Activated naive CD4-positive, alpha-beta T cell (primary cell): ENCODE results near the gene ZNF236.
"Not testable (repeated sequence)": the region's sequence is repeated elsewhere in the genome, so short reads cannot be mapped to it uniquely, and the experiment has no call there.

ENCODE experiments used
- DNase-seq, 4 experiments: peaks; one replicate each; lab custom pipeline; 2025; lab: John Stamatoyannopoulos, UW

Gene ZNF236

DNA sequence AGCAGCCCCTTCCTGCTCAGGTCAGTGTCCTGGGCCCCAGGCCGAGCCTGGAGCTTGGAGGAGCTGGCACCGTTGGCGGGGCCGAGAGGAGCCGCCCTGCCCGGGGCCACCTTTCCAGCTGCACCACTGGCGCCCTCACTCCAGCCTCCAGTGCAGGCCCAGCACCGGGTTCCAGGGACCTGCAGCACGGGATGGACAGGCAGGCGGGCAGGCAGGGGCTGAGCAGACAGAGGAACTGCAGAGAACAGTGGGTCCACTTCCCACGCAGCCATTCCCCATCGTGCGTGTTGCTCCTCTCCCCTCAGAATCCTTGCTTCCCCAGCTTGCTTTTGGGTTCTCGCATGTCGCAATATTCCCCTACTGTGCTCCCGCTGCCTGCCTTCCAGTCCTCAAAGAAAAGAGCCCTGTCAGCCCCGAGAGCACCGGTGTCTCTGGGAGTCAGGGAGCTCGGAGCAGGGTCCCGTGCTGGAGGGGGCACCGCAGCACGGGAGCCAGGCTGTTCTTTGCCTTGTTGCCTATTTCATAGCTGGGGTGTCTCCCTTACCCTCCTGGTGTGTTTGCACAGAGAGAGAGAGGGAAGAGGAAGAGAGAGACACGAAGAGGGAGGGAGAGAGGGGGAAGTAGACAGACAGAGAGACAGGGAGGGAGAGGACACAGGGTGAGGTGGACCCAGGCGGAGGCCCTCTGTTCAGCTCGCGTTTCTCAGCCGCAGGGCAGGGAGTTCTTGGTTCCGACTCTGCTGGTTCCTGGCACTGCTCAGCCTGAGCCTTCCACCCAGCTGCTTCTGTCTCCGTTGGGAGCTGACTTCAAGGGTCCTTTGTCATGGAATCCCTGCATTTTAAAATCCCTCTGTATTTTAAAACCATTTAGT is 184.2 kb downstream of the ZNF236 start:
- no peak for DNase-seq

DNA sequence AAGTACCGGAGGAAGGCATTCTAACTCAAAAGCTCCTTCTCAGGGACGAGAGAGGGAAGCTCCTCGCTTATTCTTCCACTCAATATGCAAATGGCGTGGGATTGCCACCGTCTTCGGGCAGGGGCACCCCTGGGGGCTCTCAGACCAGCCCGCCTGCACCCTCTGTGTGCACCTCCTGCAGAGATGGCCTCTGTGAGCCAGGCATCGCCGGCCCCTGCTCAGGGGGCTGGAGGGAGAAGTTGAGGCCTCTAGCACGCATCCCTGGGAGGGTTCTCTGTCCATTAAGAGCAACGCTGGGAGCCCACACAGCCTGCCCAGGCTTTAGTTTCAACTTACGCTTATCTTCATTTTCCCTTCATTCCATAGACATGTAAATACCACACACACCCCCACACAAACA is 184.9 kb downstream of the ZNF236 start:
- no peak for DNase-seq

DNA sequence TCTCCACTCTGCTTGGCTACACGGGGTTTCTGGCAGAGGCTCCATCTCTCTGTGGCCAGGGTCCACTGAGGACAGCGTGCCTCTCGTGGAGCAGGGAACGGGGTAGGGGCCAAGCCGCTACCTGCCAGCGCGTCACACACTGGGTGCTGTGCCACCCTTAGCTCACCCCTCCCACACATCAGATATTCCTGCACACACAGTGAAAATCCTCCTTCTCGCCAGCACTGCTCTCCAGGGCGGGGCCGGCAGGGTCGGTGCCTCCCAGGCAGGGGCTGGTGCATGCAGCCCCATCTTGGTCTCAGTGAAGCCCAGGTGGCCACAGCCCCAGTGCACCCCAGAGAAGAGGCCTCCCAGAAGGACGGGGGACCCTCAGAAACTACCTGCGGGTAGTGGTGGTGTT is 185.6 kb downstream of the ZNF236 start:
- DNase-seq = no peak

DNA sequence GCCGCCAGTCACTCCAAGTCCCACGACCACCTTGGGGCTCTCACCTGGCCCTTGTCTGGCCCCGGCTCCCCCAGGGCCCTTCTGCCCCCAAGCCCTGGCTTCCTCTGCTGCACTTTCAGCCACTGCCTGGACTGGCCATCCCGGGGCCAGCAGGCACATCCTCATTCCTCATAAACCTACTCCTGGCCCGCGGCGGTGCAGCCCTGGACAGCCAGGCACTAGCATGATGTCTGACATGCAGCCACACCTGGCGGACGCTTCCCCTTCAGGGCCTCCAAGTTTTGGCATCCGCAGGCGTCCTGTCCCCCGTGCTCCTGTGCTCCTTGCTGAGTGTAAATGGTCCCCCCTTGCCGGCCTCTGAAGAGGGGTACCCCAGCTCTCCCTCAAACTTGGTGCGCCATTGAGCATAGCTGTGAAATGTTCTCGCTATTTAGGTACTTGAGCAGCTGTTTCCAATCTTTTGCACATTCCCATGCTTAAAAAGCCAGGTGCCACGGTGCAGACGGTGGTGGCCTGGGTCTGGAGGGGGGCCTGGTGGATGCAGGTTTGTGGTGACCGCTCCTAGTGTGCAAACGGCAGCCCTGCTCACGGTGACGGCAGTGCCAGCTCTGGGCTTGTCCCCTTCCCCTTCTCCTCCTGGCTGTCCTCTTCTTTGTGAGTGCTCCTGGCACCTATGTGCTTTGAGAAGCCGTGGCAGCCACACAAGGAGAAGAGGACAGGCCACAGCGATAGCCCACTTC is 186.4 kb downstream of the ZNF236 start:
- DNase-seq = no peak

DNA sequence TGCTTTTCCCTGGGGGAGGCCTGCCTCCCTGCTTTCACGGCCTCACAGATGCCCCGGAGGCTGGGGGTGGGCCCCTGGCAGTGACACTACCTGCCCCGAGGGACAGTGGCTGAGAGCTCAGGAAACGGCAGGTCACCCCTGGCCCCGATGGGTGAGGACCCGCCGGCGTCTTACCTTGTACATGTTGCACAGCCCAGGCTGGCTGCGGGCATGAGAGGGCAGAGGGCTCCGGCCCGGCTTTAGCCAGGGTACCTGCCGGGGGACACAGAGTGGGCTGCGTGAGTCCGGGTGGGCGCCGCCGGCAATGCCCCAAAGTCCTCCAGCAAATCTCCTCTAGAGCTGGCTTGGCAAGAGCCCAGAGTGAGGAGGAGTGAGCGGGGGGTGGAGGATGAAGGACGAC is 187.3 kb downstream of the ZNF236 start:
- no peak for DNase-seq

DNA sequence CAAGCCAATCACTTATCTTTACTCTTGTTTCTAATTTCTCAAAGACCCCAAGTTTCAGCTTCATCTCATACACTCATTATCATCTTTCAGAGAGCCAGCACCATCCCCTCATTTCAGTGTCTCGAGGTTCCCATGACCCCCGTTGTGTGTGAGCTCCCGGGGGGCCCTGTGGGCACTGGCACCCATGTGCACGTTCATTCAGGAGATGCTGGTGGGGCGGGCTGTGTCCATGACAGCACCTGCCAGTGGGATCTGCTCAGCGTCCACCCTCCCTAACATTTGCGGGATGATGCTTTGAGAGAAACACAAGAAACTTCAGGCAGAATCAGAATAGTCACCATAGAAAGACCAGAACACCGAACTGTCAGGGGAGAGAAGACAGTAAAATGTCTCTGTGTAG is 189.8 kb downstream of the ZNF236 start:
- DNase-seq = no peak

DNA sequence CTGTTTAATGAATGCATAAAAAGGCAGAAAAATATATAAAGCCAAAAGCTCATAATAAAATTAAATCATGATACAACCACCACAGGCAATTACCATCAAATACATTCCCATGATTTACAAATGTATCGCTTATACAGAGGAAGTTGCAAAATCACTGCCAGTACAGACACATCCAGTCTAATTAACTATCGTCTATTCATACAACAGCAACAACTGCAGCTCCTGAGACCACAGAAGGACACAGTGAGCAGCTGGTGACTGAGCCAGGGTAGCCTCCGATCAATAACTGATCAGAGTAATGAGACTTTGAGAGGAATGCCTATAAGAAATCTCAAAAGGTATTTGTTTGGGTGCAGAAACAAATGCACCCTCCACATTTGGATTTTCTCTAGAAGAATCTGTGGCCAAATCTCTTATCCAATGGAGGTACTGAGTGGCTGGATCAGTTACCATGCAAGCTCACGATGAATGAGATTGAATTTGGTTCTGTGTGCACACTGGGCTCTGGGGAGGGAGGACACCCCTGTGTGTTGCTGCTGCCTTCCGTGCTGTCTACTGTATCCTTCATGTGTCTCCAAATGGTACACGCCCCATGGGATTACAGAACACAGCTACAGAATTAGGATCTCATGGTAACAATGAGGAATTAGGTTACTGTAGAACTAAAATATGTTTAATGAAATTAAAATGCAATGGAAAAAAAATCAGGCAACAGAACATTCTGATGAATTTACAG is 190.6 kb downstream of the ZNF236 start:
- no peak for DNase-seq

DNA sequence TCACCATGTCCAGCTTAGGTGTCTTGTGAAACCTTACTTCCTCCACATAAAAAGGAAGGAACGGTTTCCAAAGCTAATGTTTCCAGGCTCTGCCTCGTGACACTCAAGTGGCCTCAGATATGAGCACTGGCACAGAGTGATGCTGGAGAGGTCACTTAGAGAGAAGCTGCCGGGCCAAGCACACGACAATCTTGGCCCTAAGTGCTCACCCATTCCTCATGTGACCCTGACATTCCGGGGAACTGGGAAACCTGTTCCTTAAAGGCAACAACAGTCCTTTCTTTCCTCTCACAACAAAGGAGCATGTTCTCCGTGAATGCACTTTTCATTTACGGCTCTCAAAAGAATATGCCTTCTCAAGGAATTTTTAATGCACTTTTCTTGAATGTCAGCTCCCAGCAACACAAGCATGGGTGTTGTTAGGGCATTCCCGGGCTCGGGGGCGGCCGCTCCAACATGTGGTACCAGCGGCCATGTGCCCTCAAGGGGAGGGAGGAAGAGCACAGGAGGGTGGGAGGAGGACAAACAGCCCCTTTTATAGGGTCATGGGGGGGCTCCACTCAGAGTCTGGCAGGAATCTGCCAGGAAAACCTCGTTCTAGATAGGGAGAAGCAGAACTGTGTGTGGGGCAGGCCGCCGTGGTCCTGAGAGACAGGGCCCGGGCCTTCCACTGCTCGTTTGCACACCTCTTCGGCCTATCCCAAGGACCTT is 191.6 kb downstream of the ZNF236 start:
- no peak for DNase-seq

DNA sequence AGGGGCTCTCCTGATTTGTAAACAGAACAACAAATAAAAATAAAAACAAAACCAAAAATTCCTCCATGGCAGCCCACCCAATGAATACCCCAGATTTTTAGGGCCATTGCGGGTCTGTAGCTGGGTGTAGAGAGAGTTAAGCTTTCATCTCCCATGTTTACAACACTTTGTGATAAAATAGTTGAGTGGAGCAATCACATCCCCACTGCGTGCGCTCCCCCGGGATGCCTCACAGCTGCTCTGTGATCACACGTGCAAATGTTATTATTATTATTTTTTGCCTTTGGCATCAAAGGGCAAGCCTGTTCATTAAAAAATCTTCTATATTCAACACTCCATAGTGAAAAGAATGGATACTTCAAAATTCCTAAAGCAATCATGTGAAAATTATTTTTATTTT is 192.2 kb downstream of the ZNF236 start:
- DNase-seq = no peak

DNA sequence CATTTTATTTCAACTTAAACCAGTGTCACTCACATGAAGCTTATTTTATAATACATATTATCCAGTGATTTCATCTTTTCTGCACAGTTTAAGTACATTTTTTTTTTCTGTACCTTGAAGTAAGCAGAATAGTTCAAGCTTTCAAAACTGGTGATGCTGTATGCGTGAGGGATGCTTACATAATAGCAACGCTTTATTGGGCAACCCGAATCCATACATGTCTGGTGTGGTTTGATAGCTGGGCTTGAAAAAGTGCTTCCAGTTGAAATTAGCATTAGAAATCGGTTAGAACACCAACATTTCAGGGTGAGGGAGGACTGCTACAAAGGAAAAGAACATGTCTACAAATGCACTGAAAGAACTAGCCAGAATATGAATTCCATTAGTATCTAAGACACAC is 192.8 kb downstream of the ZNF236 start:
- DNase-seq = no peak

DNA sequence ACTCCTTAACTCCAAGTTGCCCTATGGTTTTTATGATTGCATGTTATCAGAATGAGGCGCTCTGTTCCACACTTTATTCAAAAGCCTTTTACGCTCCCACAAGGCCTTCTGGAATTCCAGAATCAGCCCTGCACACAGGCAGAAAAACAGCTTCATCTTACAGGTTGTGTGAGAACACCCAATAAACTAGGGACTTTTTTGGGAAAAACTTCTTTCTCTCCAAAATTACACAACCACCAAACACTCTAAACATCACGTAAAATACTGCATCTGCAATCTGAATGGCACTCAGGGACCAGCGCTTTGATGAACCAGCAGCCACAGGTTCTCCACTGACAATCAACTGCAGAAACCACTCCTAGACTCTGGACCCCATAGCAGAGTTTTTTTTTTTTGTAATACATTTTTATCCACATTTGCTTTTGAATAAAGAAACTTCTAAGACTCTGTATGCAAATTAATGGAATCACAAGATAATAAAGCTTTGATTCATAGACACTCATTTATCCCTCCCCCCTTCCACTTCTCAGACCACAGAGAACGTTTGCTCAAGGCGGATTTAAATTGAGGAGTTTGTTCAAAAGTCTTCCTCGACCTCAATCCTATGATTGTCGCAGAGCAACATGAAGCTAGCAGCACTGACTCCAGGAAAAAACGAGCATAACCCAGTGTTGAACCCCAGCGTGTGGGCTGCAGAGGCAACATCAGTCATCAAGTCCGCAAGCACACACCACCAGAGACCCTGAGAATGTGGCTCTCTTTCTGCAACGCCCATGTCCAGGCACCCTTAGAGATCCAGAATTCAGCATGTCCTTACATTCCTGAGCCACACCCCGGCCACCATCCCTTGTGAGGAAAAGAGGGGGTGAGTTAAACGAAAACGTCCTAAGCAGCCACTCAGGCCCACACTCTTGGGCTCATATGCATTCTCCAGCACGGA is 193.7 kb downstream of the ZNF236 start:
- no peak for DNase-seq

DNA sequence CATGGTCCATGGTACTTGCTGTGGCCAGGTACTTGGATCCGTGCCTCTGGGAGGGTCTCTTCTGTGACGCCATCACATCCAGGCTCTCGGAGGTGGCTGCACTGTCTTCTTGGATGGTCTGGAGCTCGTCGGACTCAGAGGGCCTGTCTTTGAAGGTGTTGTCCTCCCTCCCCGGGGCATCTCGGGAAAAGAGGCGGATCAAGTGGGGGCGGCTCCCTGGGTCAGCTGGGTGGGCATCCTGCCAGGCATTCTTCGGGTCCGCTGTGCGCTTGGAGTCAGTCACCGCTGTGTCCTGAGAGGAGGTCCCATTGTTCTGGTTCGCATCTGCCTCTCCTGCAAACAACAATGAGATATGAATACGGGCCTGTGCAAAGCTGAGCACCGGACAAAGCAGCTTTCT is 194.6 kb downstream of the ZNF236 start:
- DNase-seq = no peak

DNA sequence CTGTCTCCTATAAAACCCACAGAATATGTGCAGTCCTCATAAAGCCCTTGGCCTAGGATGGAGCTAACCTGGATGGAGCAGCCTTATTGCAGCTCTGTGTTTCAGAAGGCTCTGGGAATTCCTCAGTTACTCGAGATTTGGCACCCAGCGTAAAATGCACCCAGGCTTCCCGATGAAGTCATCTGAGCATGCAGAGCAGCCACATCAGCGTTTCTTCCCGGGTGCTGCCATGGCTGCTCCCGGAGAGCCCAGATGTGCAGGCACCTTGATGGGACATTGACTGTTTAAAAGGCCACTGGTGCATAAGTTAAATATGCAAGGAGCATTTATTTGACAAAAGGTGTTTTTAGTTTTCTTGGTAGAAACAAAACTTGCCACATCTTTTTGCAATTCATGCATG is 195.0 kb downstream of the ZNF236 start:
- DNase-seq = no peak

DNA sequence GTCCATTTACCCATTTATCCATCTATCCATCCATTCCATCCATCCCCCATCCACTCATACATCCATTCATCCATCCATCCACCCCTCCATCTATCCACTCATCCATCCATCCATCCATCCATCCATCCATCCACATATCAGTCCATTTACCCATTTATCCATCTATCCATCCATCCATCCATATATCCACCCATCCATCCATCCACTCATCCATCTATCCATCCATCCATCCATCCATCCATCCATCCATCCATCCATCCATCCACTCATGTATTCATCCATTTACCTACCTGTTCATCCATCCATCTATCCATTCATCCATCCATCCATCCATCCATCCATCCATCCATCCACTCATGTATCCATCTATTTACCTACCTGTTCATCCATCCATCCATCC is 196.3 kb downstream of the ZNF236 start:
- DNase-seq = not testable (repeated sequence)

DNA sequence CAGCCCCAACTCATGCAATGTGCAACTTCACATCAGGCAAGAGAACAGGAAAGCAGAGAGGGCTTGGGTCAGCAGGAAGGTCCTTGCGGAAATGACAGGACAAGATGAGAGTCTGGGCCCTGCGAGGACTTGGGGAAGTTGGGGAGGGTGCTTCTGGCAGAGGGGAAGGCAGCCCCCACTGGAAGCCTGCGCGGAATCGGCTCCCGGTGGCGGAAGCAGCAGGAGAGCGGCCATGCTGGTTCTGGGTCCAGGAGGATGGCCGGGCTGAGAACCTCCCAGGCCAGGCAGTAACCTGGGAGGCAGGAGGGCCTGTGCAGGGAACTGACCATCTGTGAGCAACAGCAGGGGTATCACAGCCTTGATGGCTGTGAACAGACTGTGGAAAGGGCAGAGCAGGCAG is 197.3 kb downstream of the ZNF236 start:
- DNase-seq = no peak
